ENCODE data around the gene MYO7A.

Gene MYO7A

GRCh38 chr11:77244277-77245027 lies 116.4 kb downstream of the MYO7A start:
- no peak for TF ChIP-seq CTCF (IDR thresholded peaks at IDR 0.05; ENCODE audit: low read depth, low read length, missing control alignments)
- no peak overlapping the region for H3K4me3 ChIP-seq (replicated peaks; ENCODE audit: low read depth, low read length)
- DNase-seq (ENCODE audit: extremely low read depth, low read depth) = peak; percentile 77

- H3K4me3 ChIP-seq (replicated peaks; ENCODE audit: low read depth, low read length) = no peak overlapping the region
- DNase-seq (ENCODE audit: extremely low read depth, low read depth) = no peak
- TF ChIP-seq CTCF (IDR thresholded peaks at IDR 0.05; ENCODE audit: low read depth, low read length, missing control alignments) = no peak
Measured at GRCh38 chr11:77249427-77249826, 121.4 kb downstream of the MYO7A start.

GRCh38 chr11:77250881-77251640 lies 123.0 kb downstream of the MYO7A start:
- no peak for TF ChIP-seq CTCF (IDR thresholded peaks at IDR 0.05; ENCODE audit: low read depth, low read length, missing control alignments)
- DNase-seq (ENCODE audit: extremely low read depth, low read depth) = peak; percentile 20
- H3K4me3 ChIP-seq (replicated peaks; ENCODE audit: low read depth, low read length) = no peak overlapping the region

- no peak overlapping the region for H3K4me3 ChIP-seq (replicated peaks; ENCODE audit: low read depth, low read length)
- TF ChIP-seq CTCF (IDR thresholded peaks at IDR 0.05; ENCODE audit: low read depth, low read length, missing control alignments) = no peak
- no peak for DNase-seq (ENCODE audit: extremely low read depth, low read depth)
Measured at GRCh38 chr11:77252555-77253270, 124.7 kb downstream of the MYO7A start.

- no peak for DNase-seq (ENCODE audit: extremely low read depth, low read depth)
- TF ChIP-seq CTCF (IDR thresholded peaks at IDR 0.05; ENCODE audit: low read depth, low read length, missing control alignments) = no peak
- no peak overlapping the region for H3K4me3 ChIP-seq (replicated peaks; ENCODE audit: low read depth, low read length)
Measured at GRCh38 chr11:77253690-77254089, 125.6 kb downstream of the MYO7A start.

- TF ChIP-seq CTCF (IDR thresholded peaks at IDR 0.05; ENCODE audit: low read depth, low read length, missing control alignments) = no peak
- no peak overlapping the region for H3K4me3 ChIP-seq (replicated peaks; ENCODE audit: low read depth, low read length)
- no peak for DNase-seq (ENCODE audit: extremely low read depth, low read depth)
Measured at GRCh38 chr11:77259641-77260040, 131.6 kb downstream of the MYO7A start.

All from HFF-Myc (cell line).